IMR-90 (cell line): ENCODE measurements around the gene C1orf159.

ENCODE experiments used
- CEBPB ChIP-seq: IDR thresholded peaks from 2 replicates; pipeline ENCODE4 v1.6.1; 2012; ENCODE audit warnings: low read depth, low read length, improper control_type of control experiment
- CHD1 ChIP-seq: IDR thresholded peaks from 2 replicates; pipeline ENCODE4 v1.6.1; 2012; ENCODE audit warnings: low read depth, low read length, improper control_type of control experiment
- CTCF ChIP-seq: conservative IDR thresholded peaks from 2 replicates; pipeline ENCODE4 v1.5.1; 2012; ENCODE audit warnings: mild to moderate bottlenecking, low read depth, low read length, improper control_type of control experiment
- MXI1 ChIP-seq: IDR thresholded peaks from 2 replicates; pipeline ENCODE4 v1.6.1; 2012; ENCODE audit warnings: low read depth, mild to moderate bottlenecking, low read length, moderate library complexity, borderline replicate concordance
- POLR2A ChIP-seq: IDR thresholded peaks from 2 replicates; pipeline ENCODE4 v1.6.1; 2012; ENCODE audit warnings: mild to moderate bottlenecking, low read depth, low read length
- RAD21 ChIP-seq: IDR thresholded peaks from 2 replicates; pipeline ENCODE4 v1.6.1; 2012; ENCODE audit warnings: low read length, improper control_type of control experiment
- RCOR1 ChIP-seq: IDR thresholded peaks from 2 replicates; pipeline ENCODE4 v1.6.1; 2012; ENCODE audit warnings: mild to moderate bottlenecking, low read length, improper control_type of control experiment; ENCODE audit not compliant: insufficient replicate concordance
- RFX5 ChIP-seq: IDR thresholded peaks from 2 replicates; pipeline ENCODE4 v1.8.0; 2012; ENCODE audit warnings: low read depth, mild to moderate bottlenecking, low read length, moderate library complexity
- SMC3 ChIP-seq: fragments of 150-350 bp; IDR thresholded peaks from 2 replicates; pipeline ENCODE4 v1.6.1; 2016; ENCODE audit warnings: low read depth, mild to moderate bottlenecking, antibody characterized with exemption, low read length, moderate library complexity
- USF2 ChIP-seq: fragments of 150-350 bp; IDR thresholded peaks from 2 replicates; pipeline ENCODE4 v1.6.1; 2017; ENCODE audit warnings: mild to moderate bottlenecking, antibody characterized with exemption, low read length, low read depth

DNA sequence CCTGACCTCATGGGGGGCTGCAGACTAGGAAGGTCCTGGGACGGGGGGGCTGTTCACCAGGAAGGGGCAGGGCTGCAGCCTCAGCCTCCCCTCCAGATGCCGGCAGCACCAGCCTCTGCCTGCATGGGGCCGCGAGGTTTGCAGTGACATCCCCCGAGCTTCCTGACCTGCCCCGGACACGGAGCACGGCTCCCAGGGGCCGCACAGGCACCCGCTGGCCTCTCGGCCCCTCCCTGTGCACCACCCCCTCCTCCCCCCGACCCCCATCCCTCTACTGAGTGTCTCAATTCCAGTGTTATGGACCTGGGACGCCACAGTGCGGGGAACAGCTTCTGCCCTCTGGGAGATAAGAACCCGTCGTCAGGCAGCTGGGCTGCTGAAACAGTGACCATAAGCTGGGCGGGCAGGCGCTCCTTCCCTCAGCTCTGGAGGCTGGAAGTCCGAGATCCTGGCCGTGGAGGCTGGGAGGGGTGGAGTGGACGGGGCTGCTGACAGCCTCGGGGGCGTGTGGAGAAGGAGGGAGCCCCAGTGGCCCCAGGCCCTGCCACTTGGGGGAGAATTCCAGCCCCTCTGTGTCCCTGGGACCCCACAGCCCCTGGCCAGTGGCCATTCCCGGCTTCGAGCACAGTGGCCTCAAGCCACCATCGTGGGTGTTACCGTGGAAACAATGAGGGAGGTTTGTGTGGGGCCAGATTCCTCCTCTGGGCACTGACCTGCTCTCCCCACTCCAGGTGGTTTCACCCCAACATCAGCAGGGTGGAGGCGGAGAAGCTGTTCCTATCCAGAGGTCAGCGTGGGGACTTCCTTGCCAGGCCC, 53.3 kb downstream of the C1orf159 start:
- TF ChIP-seq USF2 (no peak), CTCF (no peak), POLR2A (no peak), CEBPB (no peak), RFX5 (no peak), MXI1 (no peak), SMC3 (no peak), RAD21 (no peak), RCOR1 (no peak), CHD1 (no peak)
